ENCODE results near the gene CFAP58.

CFAP58 gene

GRCh38 chr10:104376784-104377300, 23.2 kb downstream of the CFAP58 start:
- DNase-seq: no peak

- DNase-seq: no peak
Observed at GRCh38 chr10:104380336-104380735, 26.7 kb downstream of the CFAP58 start.

DNA sequence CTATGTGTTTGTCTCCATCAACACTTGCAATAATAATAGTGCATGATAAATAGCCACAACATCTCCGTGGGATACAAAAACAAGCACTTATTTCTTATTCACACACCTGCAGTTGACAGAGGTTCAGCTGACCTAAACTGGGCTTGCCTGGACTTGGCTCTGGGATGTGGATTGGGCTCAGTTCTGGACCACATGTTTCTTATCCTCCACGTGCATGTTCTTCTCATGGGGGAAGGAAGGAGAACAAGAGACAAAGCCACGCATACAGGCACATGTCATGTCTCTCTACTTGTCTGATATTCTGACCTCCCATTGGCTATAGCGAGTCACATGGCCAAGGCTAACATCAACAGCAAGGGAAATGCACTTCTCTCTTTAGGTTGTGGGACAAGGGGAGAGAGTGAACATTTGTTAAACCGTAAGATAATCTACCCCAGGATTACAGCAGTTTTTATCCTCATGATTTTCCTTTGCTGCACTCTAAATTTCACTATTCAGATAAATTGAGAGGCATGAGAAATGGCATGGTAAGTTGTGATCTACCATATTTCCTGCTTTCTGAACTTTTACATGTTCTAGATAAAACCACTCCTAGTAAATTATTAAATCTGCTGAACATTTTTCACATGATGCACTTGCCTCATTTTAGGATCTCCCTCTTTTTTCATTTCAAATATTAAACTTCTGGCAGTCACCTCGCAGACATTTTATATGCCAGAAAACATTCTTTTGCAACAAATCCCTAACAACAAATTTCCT, 33.7 kb downstream of the CFAP58 start:
- no peak for DNase-seq

DNA sequence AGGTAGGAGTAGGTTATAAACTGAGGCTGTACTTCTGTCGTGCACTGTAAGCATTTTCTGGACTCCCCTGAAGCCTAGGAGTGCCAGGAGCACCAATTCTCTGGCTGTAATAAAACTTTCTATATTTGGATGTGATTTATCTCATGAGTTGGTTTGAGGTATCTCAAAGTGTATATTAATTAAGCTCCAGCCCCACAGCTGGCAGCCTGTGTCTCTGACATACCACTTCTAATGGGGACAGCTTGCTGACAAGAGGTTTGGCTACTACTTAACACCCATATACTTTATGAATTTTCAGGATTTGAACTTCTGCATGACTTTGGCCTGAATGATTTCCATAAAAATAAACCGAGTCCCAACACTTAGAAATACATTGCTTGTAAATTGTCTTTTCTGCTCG, 35.2 kb downstream of the CFAP58 start:
- DNase-seq: no peak

- no peak for DNase-seq
Observed at GRCh38 chr10:104391150-104391968, 37.7 kb downstream of the CFAP58 start.

- no peak for DNase-seq
Observed at GRCh38 chr10:104391969-104392296, 38.3 kb downstream of the CFAP58 start.

- no peak for DNase-seq
Observed at GRCh38 chr10:104393387-104393786, 39.8 kb downstream of the CFAP58 start.

- DNase-seq: no peak
Observed at GRCh38 chr10:104396581-104396980, 42.9 kb downstream of the CFAP58 start.

- DNase-seq: no peak
Observed at GRCh38 chr10:104403636-104404035, 50.0 kb downstream of the CFAP58 start.

DNA sequence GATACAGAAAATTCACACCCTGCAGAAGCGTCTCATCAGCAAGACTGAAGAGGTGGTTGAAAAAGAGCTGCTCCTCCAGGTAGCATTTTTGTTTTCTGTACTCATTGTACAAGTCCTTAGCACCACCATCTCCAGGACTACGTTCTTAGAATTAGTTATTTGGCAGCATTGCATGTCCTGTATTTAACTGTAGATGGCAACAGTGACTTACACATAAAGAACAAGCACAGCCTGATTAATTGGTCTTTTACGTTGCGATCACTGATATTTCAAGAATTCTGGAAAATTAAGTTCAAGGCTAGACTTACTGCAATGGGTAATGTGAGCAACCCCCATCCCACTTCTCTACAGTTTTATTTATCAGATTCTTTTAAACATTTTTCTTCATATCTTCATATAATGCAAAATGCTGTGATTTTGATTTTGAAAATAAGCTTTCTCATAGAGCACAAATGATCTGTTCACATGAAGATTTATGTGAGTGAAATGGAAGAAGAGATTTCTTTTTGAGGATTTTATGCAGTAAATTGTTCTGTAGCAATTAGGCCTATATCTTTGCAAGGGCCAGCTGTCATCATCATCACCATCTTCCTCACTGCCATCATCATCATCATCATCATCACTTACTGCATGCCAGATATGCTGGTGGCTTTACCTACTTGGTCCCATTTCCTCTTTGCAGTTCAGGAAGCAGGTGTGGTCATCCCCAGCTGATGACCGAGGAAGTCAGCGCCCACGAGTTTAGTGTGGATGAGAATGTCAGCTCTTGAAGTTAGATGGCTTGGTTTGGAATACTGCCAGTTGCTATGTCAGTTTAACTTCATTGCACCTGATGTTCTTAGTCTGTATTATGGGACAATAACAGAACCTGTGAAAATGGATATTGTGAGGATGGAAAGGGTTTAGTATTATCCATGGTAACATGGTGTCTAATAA, 53.4 kb downstream of the CFAP58 start:
- DNase-seq: peak; percentile 44

GRCh38 chr10:104413528-104413927, 59.9 kb downstream of the CFAP58 start:
- no peak for DNase-seq

- DNase-seq: no peak
Observed at GRCh38 chr10:104415526-104416165, 62.0 kb downstream of the CFAP58 start.

DNA sequence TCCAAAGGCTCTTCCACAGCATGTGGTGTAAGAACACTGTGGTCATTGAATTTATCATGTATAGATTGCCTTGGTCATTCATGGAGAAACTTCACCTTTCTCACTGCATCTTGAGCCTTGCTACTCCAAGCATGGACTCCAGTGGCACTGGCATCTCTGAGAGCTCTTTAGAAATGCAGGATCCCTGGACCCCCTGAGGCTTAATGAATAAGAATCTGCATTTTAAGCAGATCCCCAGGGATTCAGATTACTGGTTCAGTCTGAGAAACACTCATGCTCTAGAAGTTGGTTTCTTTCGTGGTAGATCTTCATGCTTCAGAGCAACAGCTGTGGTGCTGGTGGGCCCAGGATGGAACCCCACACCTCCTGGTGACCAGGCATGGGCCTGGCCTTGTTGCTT, 63.2 kb downstream of the CFAP58 start:
- DNase-seq: no peak

GRCh38 chr10:104417637-104418292, 64.1 kb downstream of the CFAP58 start:
- DNase-seq: no peak

- no peak for DNase-seq
Observed at GRCh38 chr10:104424719-104425118, 71.1 kb downstream of the CFAP58 start.

DNA sequence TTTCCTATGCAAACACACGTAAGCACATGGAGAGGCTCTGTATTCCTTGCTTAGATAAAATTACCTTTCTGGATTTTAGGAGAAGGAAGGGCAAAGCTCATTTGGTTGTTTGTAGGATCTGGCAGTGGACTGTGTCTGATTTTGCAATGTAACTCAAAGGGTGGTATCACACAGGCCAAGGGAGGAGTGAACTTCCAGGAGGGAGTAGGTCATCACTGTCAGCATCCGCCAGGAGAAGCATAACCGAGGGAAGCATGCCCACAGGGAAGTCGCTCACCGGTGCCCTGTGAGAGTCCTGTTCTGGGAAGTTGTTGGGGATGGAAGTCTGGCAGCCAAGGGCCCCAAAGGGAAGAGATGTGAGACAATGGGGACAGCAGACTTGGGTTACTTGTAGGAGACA, 74.4 kb downstream of the CFAP58 start:
- no peak for DNase-seq

DNA sequence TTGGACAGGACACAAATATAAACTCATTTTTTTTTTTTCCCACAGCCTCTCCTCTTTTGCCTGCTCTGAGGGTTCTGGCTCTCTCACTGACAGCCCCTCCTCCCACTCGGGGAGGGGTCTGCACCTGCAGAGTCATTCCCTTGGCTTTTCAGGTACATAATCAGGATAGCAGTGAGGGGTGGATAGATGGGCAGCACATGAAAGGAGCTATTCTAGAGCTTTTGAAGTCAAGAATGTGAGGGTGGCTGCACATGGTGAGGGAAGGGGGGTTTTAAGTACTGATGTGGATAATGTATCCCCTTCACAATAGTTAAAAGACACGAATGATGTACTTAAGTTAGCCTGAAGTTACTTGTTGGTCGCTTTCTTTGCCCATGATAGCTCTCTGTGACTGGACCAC, 76.2 kb downstream of the CFAP58 start:
- no peak for DNase-seq

GRCh38 chr10:104430360-104430759, 76.7 kb downstream of the CFAP58 start:
- no peak for DNase-seq

DNA sequence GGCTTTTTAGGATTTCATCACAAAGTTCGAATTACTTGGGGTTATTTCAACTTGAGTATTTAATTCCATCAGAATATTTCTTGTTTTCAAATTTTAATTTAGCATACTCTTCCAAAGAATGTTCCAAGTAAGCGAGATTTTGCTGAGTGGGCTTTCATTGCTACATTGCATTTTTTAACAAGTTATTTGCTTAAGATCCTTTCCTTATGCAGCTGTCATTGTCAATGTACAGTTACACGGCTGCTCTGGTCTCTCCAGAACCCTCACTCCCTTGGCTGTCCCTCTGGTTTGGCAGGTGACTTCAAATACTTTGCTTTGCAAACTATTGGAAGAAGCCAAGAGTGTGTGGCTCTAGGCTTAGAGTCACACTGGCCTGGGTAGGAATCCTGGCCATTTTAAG, 80.0 kb downstream of the CFAP58 start:
- no peak for DNase-seq

- DNase-seq: peak; percentile 67
Observed at GRCh38 chr10:104434601-104435000, 81.0 kb downstream of the CFAP58 start.

DNA sequence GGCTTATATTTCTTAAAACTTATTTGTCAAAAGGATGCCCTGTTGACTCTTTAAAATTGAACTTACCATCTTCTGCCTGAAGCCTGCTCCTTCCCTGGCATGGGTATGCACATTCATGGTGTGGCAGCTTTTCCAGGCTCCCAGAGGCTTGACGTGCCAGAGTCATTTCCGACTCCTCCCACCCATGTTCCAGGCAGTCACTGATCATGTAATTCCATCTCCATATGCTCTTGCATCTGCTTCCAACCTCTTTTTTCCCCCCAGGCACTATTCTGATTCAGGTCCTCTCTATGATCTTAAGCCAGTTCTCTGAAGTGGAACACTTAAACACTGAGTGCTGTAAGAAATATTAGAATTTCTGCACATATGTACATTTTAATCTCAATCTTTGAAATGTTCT, 82.2 kb downstream of the CFAP58 start:
- DNase-seq: peak; percentile 45

DNA sequence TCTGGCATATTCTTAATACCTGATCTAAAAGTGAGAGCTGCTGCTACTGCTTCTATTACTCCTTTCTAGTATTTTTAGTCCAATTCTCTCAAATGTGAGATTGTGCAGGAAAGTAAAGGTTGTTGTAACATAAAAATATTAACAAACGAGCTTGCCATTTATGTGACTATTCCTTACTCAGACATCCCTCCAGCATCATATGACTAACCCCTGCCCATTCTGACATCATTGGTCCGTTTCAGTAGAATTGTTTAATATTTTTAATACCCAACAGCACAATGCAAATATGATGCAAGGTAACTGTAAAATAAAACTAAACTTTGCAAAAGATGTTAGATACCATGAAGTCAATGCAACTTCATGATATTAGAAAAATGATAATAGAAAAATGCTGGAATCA, 83.6 kb downstream of the CFAP58 start:
- no peak for DNase-seq
